ENCODE results near the gene CDC20.
"Not testable (repeated sequence)": the region's sequence is repeated elsewhere in the genome, so short reads cannot be mapped to it uniquely, and the experiment has no call there.

Gene CDC20

GRCh38 chr1:43382027-43382779 is 23.4 kb downstream of the CDC20 start:
- no peak for DNase-seq (ENCODE audit: low read depth in 2 of 3, low spot score in 2 of 3)

- DNase-seq (ENCODE audit: low read depth in 2 of 3, low spot score in 2 of 3) = no peak
These were observed 24.7 kb downstream of the CDC20 start for GRCh38 chr1:43383449-43383848.

GRCh38 chr1:43386676-43387075 is 27.9 kb downstream of the CDC20 start:
- no peak for DNase-seq (ENCODE audit: low read depth in 2 of 3, low spot score in 2 of 3)

GRCh38 chr1:43387976-43388599 is 29.3 kb downstream of the CDC20 start:
- DNase-seq (ENCODE audit: low read depth in 2 of 3, low spot score in 2 of 3) = no peak

- DNase-seq (ENCODE audit: low read depth in 2 of 3, low spot score in 2 of 3) = no peak
These were observed 29.8 kb downstream of the CDC20 start for GRCh38 chr1:43388613-43389012.

- DNase-seq (ENCODE audit: low read depth in 2 of 3, low spot score in 2 of 3) = peak; percentile 71 to 86 (median 81)
These were observed 30.8 kb downstream of the CDC20 start, which contains the start of the genes MED8 and SZT2 for GRCh38 chr1:43389326-43390313. Gene MED8, minus strand, starts transcription at chr1:43389800. Its CDS starts 36 bp downstream, at chr1:43389764. Gene SZT2, plus strand, starts transcription at chr1:43389899. Its CDS starts 70 bp downstream, at chr1:43389969.

GRCh38 chr1:43392702-43393101 is 33.9 kb downstream of the CDC20 start:
- DNase-seq (ENCODE audit: low read depth in 2 of 3, low spot score in 2 of 3) = no peak

- no peak for DNase-seq (ENCODE audit: low read depth in 2 of 3, low spot score in 2 of 3)
These were observed 36.7 kb downstream of the CDC20 start for GRCh38 chr1:43395523-43395922.

GRCh38 chr1:43396059-43396458 is 37.3 kb downstream of the CDC20 start:
- DNase-seq (ENCODE audit: low read depth in 2 of 3, low spot score in 2 of 3) = no peak

- DNase-seq (ENCODE audit: low read depth in 2 of 3, low spot score in 2 of 3) = no peak
These were observed 39.4 kb downstream of the CDC20 start for GRCh38 chr1:43398227-43398626.

- DNase-seq (ENCODE audit: low read depth in 2 of 3, low spot score in 2 of 3) = not testable (repeated sequence)
These were observed 41.7 kb downstream of the CDC20 start for GRCh38 chr1:43400441-43400840.

GRCh38 chr1:43402089-43402865 is 43.5 kb downstream of the CDC20 start:
- no peak for DNase-seq (ENCODE audit: low read depth in 2 of 3, low spot score in 2 of 3)

- no peak for DNase-seq (ENCODE audit: low read depth in 2 of 3, low spot score in 2 of 3)
These were observed 45.6 kb downstream of the CDC20 start for GRCh38 chr1:43404353-43404752.

GRCh38 chr1:43405219-43405875 is 46.6 kb downstream of the CDC20 start:
- DNase-seq (ENCODE audit: low read depth in 2 of 3, low spot score in 2 of 3) = no peak

- DNase-seq (ENCODE audit: low read depth in 2 of 3, low spot score in 2 of 3) = no peak
These were observed 47.1 kb downstream of the CDC20 start for GRCh38 chr1:43405876-43406234.

- DNase-seq (ENCODE audit: low read depth in 2 of 3, low spot score in 2 of 3) = no peak
These were observed 51.8 kb downstream of the CDC20 start for GRCh38 chr1:43410571-43410970.
